WERI-Rb-1 (cell line): ENCODE measurements around the gene PFDN2.

Source experiments
- DNase-seq: peaks from one replicate; pipeline ENCODE4 v3.0.0-alpha.2; 2020
- H3K27ac ChIP-seq: fragments of 250-450 bp; sonication (Bioruptor Pico); 2 replicates; pipeline ENCODE4 v1.5.1; 2020; ENCODE audit warnings: mild to moderate bottlenecking, moderate library complexity
- H3K27me3 ChIP-seq: fragments of 250-450 bp; sonication (Bioruptor Pico); 2 replicates; pipeline ENCODE4 v1.5.1; 2021; ENCODE audit warnings: mild to moderate bottlenecking, low read depth, moderate library complexity; ENCODE audit not compliant: insufficient read depth, severe bottlenecking
- H3K36me3 ChIP-seq: fragments of 250-450 bp; sonication (Bioruptor Pico); 2 replicates; pipeline ENCODE4 v1.5.1; 2020; ENCODE audit warnings: mild to moderate bottlenecking, moderate library complexity
- H3K4me3 ChIP-seq: 2 replicates; pipeline ENCODE4 v1.5.1; 2011; ENCODE audit warnings: low read depth, mild to moderate bottlenecking, control low read depth, low read length
- H3K9me3 ChIP-seq: fragments of 250-450 bp; sonication (Bioruptor Pico); 2 replicates; pipeline ENCODE4 v1.5.1; 2021; ENCODE audit warnings: mild to moderate bottlenecking, moderate library complexity; ENCODE audit not compliant: severe bottlenecking
- CTCF ChIP-seq: IDR thresholded peaks from 2 replicates; pipeline ENCODE4 v1.5.1; 2011; ENCODE audit warnings: low read depth, mild to moderate bottlenecking, control low read depth, inconsistent platforms, low read length

Gene PFDN2

DNA sequence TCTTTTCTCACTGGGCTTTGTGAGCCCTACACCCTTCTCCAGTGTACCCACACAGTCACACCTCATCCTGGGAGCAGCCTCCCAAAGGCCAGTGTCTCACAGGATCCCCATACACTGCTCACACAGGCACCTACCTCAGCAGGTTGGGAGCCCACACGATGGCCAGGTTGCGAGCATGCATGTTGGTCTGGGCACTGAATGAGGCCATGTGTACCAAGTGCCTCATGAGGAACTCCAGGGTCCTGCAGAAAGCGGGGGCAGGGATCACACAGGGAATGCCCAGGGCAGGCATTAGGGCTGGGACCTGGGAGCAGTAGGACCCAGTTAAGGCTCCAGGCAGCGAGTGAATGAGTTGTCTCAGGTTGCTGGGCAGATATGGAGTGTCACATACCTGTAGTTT lies 63.6 kb downstream of the PFDN2 start:
- H3K9me3 ChIP-seq = peaks cover 7% of the 10 kb centered on the region
- TF ChIP-seq CTCF = no peak
- H3K27ac ChIP-seq = no peak overlapping the region
- no peak for DNase-seq
- peaks cover 4% of the 10 kb centered on the region for H3K27me3 ChIP-seq
- no peaks in the 10 kb centered on the region for H3K36me3 ChIP-seq
- H3K4me3 ChIP-seq = no peak overlapping the region

DNA sequence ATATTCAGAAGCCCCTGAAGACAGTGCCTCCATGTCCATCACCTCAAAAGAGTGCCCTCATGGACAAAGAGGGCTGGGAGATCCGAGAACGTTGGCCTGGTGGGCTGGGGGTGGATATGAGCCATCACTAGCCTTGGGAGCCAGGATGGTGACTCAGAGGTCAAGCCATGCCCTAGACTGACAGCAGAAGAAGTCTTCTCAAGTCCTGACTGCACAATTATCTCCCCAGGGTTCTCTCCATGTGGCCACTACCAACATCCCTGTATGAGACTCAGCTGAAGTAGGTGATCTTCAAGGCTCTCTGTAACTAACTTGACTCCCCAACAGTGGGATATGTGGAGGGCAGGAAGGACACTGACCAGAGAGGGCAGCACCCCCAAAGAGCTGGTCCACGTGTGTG lies 64.9 kb downstream of the PFDN2 start:
- no peak for DNase-seq
- no peak overlapping the region for H3K27ac ChIP-seq
- TF ChIP-seq CTCF = no peak
- no peaks in the 10 kb centered on the region for H3K36me3 ChIP-seq
- peaks cover 20% of the 10 kb centered on the region for H3K9me3 ChIP-seq
- peaks cover 4% of the 10 kb centered on the region for H3K27me3 ChIP-seq
- H3K4me3 ChIP-seq = no peak overlapping the region

GRCh38 chr1:161051219-161051618 lies 66.6 kb downstream of the PFDN2 start:
- no peak for TF ChIP-seq CTCF
- no peaks in the 10 kb centered on the region for H3K36me3 ChIP-seq
- no peak overlapping the region for H3K27ac ChIP-seq
- no peak overlapping the region for H3K4me3 ChIP-seq
- no peak for DNase-seq
- peaks cover 36% of the 10 kb centered on the region for H3K9me3 ChIP-seq
- H3K27me3 ChIP-seq = peaks cover 4% of the 10 kb centered on the region
